Measurements from ENCODE around the gene RGCC. TPM values are rescaled to one million over a fixed set of nuclear protein-coding genes. Genes with fewer than 3 reads are reported as not detected.

Gene RGCC
- total RNA-seq, 1 experiment from 2014 or later: 2.6 TPM

DNA sequence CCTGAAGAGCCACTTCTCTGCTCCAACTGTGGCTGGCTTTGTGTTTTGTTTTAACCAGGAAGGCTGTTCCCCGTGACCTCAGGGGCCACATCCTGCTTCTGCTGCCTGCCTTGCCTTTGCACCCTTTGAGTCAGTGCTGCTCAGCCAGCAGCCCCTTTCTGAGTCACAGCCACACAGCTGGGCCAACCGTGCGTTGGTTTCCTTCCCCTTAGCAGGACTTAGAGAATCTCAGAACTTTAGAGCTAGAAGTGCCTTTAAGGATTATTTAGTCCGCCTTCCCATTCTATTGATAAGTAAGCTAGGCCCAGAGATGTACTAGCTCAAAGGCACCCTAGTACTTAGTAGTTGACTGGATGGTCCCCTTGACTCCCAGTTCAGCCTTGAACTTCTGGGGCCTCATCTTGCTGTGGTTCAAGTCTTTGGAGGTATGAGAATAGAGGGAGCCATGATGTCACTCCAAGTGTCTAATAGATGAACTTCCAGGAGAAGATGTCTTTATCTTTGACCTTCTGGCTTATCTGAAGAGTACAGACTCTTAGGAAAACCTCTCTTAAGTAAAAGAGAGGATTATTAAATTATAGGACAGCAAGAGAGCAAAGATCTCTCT lies 8.0 kb downstream of the RGCC start:
- Histone ChIP-seq H3K9me3 (ENCODE audit: low read length) (no peaks in the 10 kb centered on the region), H3F3A (ENCODE audit: low read length, unreplicated experiment) (no peaks in the 10 kb centered on the region), H2AFZ (ENCODE audit: low read length) (no peak overlapping the region), H3K27me3 (ENCODE audit: low read length) (no peaks in the 10 kb centered on the region), H3K9me2 (replicated peaks; ENCODE audit: low read length) (no peaks in the 10 kb centered on the region), H3K4me2 (ENCODE audit: low read length) (no peak overlapping the region), H3K9ac (ENCODE audit: low read length) (no peak overlapping the region), H3K4me3 (ENCODE audit: low read length) (no peak overlapping the region), H3K36me3 (ENCODE audit: low read depth, low read length) (no peaks in the 10 kb centered on the region), H3K79me2 (ENCODE audit: low read length) (no peaks in the 10 kb centered on the region), H3K27ac (ENCODE audit: low read length) (no peak overlapping the region), H4K20me1 (ENCODE audit: low read length) (no peaks in the 10 kb centered on the region), H3K4me1 (ENCODE audit: insufficient read depth, low read length) (peaks cover 6% of the 10 kb centered on the region; the same call in 1 of the 2 replicates)
- POLR2A ChIA-PET (ENCODE audit: unreplicated experiment): no interaction called here
- CTCF ChIA-PET: no interaction called here
- DNase-seq (peak; percentile 47), ATAC-seq (peak; percentile 64)
- TF ChIP-seq EZH2phosphoT487 (IDR thresholded peaks at IDR 0.05; ENCODE audit: borderline replicate concordance, low read length) (no peak), EZH2 (IDR thresholded peaks at IDR 0.05; ENCODE audit: low read length, unreplicated experiment) (no peak)
- TF ChIP-seq, protein P1, sequence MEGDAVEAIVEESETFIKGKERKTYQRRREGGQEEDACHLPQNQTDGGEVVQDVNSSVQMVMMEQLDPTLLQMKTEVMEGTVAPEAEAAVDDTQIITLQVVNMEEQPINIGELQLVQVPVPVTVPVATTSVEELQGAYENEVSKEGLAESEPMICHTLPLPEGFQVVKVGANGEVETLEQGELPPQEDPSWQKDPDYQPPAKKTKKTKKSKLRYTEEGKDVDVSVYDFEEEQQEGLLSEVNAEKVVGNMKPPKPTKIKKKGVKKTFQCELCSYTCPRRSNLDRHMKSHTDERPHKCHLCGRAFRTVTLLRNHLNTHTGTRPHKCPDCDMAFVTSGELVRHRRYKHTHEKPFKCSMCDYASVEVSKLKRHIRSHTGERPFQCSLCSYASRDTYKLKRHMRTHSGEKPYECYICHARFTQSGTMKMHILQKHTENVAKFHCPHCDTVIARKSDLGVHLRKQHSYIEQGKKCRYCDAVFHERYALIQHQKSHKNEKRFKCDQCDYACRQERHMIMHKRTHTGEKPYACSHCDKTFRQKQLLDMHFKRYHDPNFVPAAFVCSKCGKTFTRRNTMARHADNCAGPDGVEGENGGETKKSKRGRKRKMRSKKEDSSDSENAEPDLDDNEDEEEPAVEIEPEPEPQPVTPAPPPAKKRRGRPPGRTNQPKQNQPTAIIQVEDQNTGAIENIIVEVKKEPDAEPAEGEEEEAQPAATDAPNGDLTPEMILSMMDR (conservative IDR thresholded peaks at IDR 0.05; ENCODE audit: low read depth, low read length): no peak
- intact Hi-C loops (cut with micrococcal nuclease): no loop called here
- BruUV-seq (replicated peaks): no TSS peak

DNA sequence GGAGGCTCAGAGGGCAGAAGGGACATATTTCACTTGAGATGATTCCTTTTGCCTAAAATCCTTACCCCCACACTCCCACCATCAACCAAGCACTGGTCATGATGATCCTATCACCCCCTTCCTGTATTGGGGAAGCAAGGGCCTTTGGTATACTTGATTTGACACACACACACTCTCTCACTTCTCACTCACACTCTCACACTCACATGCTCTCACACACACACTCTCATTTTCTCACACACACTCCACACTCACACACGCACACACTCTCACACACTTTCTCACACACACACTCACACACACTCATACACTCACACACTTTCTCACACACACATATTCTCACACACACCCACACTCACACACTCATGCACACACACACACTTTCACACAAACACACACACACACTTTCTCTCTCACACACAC lies 8.6 kb downstream of the RGCC start:
- no TSS peak for BruUV-seq (replicated peaks)
- peaks cover 6% of the 10 kb centered on the region; the same call in 1 of the 2 replicates for H3K4me1 ChIP-seq (ENCODE audit: insufficient read depth, low read length)
- H3K4me2 ChIP-seq (ENCODE audit: low read length): no peak overlapping the region
- no peaks in the 10 kb centered on the region for H3K36me3 ChIP-seq (ENCODE audit: low read depth, low read length)
- TF ChIP-seq, protein P1 (conservative IDR thresholded peaks at IDR 0.05; ENCODE audit: low read depth, low read length): no peak
- TF ChIP-seq EZH2 (IDR thresholded peaks at IDR 0.05; ENCODE audit: low read length, unreplicated experiment): no peak
- no peak for TF ChIP-seq EZH2phosphoT487 (IDR thresholded peaks at IDR 0.05; ENCODE audit: borderline replicate concordance, low read length)
- no peak for ATAC-seq
- no peak overlapping the region for H3K27ac ChIP-seq (ENCODE audit: low read length)
- no peak for DNase-seq
- intact Hi-C loops (cut with micrococcal nuclease): no loop called here
- CTCF ChIA-PET: no interaction called here
- H2AFZ ChIP-seq (ENCODE audit: low read length): no peak overlapping the region
- no peaks in the 10 kb centered on the region for H4K20me1 ChIP-seq (ENCODE audit: low read length)
- POLR2A ChIA-PET (ENCODE audit: unreplicated experiment): no interaction called here
- no peaks in the 10 kb centered on the region for H3K9me3 ChIP-seq (ENCODE audit: low read length)
- no peaks in the 10 kb centered on the region for H3K79me2 ChIP-seq (ENCODE audit: low read length)
- H3K4me3 ChIP-seq (ENCODE audit: low read length): no peak overlapping the region
- H3K9me2 ChIP-seq (replicated peaks; ENCODE audit: low read length): no peaks in the 10 kb centered on the region
- no peaks in the 10 kb centered on the region for H3K27me3 ChIP-seq (ENCODE audit: low read length)
- no peak overlapping the region for H3K9ac ChIP-seq (ENCODE audit: low read length)
- no peaks in the 10 kb centered on the region for H3F3A ChIP-seq (ENCODE audit: low read length, unreplicated experiment)

DNA sequence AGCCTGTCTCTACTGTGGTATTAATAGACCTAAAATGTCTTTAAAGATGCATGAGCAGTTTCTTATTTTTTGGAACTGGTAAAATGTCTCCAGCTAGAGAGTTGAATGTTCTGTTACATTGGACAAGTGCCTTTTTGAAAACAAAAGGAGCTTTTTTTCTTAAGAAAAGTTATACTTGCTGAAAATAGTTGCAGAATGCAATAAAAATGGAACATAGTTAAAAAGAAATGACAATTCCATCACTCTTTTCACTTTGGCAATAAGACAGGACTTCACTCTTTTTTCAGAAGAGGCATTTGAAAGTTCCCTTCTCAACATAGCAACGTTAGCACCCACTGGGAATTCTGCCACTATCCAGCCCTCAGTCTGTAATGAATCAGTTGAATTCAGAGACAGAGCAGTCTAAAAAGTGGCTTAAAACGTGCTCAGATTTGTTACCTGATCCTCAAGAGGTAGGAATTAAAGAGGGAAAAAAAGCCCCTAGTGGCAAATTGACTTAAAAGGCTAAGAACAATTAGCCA lies 10.1 kb downstream of the RGCC start:
- CTCF ChIA-PET: no interaction called here
- POLR2A ChIA-PET (ENCODE audit: unreplicated experiment): no interaction called here
- no peak overlapping the region for H2AFZ ChIP-seq (ENCODE audit: low read length)

More for the DNA sequence above, 10.1 kb downstream of the RGCC start:
- ATAC-seq (no peak), DNase-seq (no peak)
- no TSS peak for BruUV-seq (replicated peaks)
- Histone ChIP-seq H3K4me1 (ENCODE audit: insufficient read depth, low read length) (peaks cover 6% of the 10 kb centered on the region; the same call in 1 of the 2 replicates), H3K27ac (ENCODE audit: low read length) (no peak overlapping the region), H3K9me2 (replicated peaks; ENCODE audit: low read length) (no peaks in the 10 kb centered on the region), H3K9ac (ENCODE audit: low read length) (no peak overlapping the region), H3K36me3 (ENCODE audit: low read depth, low read length) (no peaks in the 10 kb centered on the region), H3K79me2 (ENCODE audit: low read length) (no peaks in the 10 kb centered on the region), H3K9me3 (ENCODE audit: low read length) (no peaks in the 10 kb centered on the region), H4K20me1 (ENCODE audit: low read length) (no peaks in the 10 kb centered on the region), H3F3A (ENCODE audit: low read length, unreplicated experiment) (no peaks in the 10 kb centered on the region), H3K4me3 (ENCODE audit: low read length) (no peak overlapping the region), H3K4me2 (ENCODE audit: low read length) (no peak overlapping the region), H3K27me3 (ENCODE audit: low read length) (no peaks in the 10 kb centered on the region)
- intact Hi-C loops (cut with micrococcal nuclease): no loop called here
- TF ChIP-seq EZH2 (IDR thresholded peaks at IDR 0.05; ENCODE audit: low read length, unreplicated experiment): no peak
- no peak for TF ChIP-seq EZH2phosphoT487 (IDR thresholded peaks at IDR 0.05; ENCODE audit: borderline replicate concordance, low read length)
- TF ChIP-seq, protein P1 (conservative IDR thresholded peaks at IDR 0.05; ENCODE audit: low read depth, low read length): no peak

Data from PC-3 (cell line).